ENCODE data around the gene DDX51. TPM values are rescaled to one million over a fixed set of nuclear protein-coding genes. Genes with fewer than 3 reads are reported as not detected.

DDX51 gene, protein sequence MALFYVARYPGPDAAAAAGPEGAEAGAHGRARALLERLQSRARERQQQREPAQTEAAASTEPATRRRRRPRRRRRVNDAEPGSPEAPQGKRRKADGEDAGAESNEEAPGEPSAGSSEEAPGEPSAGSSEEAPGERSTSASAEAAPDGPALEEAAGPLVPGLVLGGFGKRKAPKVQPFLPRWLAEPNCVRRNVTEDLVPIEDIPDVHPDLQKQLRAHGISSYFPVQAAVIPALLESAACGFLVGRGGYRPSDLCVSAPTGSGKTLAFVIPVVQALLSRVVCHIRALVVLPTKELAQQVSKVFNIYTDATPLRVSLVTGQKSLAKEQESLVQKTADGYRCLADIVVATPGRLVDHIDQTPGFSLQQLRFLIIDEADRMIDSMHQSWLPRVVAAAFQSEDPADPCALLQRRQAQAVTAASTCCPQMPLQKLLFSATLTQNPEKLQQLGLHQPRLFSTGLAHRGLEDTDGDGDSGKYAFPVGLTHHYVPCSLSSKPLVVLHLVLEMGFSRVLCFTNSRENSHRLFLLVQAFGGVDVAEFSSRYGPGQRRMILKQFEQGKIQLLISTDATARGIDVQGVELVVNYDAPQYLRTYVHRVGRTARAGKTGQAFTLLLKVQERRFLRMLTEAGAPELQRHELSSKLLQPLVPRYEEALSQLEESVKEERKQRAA
- 10 to 100 TPM in 1 of 2 donors, 1 to 10 TPM in 1; 9.4 to 22.9 TPM for total RNA-seq

DNA sequence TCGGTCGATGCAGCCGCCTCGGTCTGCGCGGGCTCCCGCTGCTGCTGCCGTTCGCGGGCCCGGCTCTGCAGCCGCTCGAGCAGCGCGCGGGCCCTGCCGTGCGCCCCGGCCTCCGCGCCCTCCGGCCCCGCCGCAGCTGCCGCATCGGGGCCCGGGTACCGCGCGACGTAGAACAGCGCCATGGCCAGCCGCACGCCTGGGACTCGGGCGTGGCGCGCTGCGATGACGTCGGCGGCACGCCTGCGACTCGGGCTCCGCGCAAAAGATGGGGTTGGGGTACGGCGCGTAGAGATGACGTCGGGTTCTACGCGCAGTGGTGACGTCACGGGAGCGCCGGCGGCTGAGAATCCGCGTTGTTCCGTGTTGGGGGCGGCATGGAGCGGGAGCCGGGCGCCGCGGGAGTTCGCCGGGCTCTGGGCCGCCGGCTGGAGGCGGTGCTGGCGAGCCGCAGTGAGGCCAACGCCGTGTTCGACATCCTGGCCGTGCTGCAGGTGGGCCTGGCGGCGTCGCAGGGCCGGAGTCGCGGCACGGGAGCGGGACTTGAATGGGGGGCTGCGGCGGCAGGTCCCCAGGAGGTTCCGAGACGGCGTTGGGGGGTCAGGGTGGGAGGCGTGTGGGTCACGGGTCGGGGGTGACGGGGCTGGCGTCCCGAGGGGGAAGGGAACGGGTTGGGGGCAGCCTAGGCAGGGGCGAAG, at the start of gene DDX51, which contains the start of gene NOC4L:
Gene DDX51 (minus strand): TSS at position 205 of the 695 bp plus-strand sequence. CDS start 23 bp downstream, at position 182.
Gene NOC4L (plus strand): TSS at position 343 of the 695 bp plus-strand sequence. CDS start 32 bp downstream, at position 375.
- TF ChIP-seq, protein P1, sequence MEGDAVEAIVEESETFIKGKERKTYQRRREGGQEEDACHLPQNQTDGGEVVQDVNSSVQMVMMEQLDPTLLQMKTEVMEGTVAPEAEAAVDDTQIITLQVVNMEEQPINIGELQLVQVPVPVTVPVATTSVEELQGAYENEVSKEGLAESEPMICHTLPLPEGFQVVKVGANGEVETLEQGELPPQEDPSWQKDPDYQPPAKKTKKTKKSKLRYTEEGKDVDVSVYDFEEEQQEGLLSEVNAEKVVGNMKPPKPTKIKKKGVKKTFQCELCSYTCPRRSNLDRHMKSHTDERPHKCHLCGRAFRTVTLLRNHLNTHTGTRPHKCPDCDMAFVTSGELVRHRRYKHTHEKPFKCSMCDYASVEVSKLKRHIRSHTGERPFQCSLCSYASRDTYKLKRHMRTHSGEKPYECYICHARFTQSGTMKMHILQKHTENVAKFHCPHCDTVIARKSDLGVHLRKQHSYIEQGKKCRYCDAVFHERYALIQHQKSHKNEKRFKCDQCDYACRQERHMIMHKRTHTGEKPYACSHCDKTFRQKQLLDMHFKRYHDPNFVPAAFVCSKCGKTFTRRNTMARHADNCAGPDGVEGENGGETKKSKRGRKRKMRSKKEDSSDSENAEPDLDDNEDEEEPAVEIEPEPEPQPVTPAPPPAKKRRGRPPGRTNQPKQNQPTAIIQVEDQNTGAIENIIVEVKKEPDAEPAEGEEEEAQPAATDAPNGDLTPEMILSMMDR (IDR thresholded peaks at IDR 0.05) = no peak
- peak within 1 kb of the TSS; percentile 98 for H3K4me3 ChIP-seq
- intact Hi-C loops (cut with DNase I) = no loop called here
- H3K27ac ChIP-seq = peak within 1 kb of the TSS; percentile 13
- H3K36me3 ChIP-seq = peaks cover 7% of the 10 kb centered on the region
- H3K27me3 ChIP-seq = no peaks in the 10 kb centered on the region
- DNase-seq = peak; percentile 93
- H3K9ac ChIP-seq (ENCODE audit: low read depth in 2 of 2, low read length in 2 of 2) = peak within 1 kb of the TSS; percentile 86 to 92
- H3K9me3 ChIP-seq = no peaks in the 10 kb centered on the region
- H3K4me1 ChIP-seq = peaks cover 19% of the 10 kb centered on the region

DNA sequence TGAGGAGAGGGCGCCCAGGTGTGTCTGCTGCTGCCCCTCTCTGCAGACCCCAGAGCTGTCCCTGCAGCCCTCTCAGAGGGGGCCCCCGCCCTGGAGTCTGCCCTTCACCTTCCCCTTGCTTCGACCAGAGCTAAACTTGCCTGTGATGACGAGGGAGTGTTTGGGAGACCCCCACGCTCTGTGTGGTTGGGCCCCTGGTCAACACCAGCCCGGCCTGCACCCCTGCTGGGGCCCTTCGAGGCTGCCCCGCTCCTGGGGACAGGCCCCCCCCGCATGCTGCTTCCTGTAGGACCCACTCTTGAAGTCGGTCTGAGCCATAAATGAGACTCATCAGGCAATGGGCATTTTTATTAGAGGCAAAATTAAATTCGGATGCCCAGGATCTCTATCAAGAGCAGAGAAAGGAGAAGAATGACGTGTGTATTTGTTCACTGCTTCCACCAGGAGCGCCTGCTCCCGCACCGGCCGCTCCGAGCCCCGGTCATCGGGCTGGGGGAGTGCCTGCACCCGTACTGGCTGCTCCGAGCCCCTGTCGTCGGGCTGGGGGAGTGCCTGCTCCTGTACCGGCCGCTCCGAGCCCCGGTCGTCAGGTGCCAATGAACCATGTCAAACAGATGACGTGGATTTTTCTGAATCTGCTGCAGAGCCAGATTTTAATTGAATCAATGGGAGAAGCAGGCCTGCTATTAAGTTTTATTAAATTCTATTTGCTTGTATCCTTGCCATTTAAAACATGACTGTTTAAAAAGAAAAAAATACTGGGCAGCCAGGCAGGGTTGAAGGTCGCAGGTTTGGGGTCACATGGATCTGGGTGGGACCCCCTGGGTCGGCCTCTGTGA, 47.8 kb upstream of the DDX51 start:
- no peaks in the 10 kb centered on the region for H3K9me3 ChIP-seq
- TF ChIP-seq, protein P1 (IDR thresholded peaks at IDR 0.05) = no peak
- H3K9ac ChIP-seq (ENCODE audit: low read depth in 2 of 2, low read length in 2 of 2) = no peak overlapping the region
- H3K4me3 ChIP-seq = no peak overlapping the region
- intact Hi-C loops (cut with DNase I) = no loop called here
- H3K4me1 ChIP-seq = peaks cover 6% of the 10 kb centered on the region
- H3K27me3 ChIP-seq = no peaks in the 10 kb centered on the region
- H3K27ac ChIP-seq = no peak overlapping the region
- H3K36me3 ChIP-seq = no peaks in the 10 kb centered on the region
- DNase-seq = no peak

DNA sequence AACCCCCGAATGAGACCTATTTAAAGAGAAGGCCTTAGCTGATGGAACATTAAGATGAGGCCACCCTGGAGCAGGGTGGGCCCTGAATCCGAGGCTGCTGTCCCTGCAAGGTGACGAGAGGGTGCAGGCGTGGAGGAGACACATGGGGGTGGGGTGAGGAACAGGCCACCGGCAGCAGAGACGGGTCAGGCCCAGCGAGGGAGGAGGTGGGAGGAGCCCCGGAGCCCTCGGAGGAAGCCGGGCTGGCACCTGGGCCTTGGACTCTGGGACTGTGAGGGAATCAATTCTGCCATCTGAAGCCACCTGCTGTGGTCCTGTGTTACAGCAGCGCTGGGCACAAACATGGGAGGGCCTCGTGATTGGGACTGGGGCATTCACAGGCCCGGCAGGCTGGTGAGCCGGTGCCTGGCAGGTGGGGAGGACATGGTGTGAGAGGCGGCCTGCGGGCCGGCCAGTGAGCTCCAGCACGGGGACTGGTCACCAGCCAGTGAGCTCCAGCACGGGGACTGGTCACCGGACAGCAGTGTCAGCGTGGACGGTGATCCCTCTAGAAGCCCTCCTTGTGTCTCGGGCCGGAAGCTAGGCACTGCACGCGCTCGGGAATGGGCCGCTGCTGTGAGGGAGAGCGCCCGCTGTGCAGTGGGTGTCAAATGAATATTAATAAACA, 46.8 kb upstream of the DDX51 start:
- no peak for DNase-seq
- no peak overlapping the region for H3K9ac ChIP-seq (ENCODE audit: low read depth in 2 of 2, low read length in 2 of 2)
- no peaks in the 10 kb centered on the region for H3K27me3 ChIP-seq
- no peak overlapping the region for H3K4me3 ChIP-seq
- H3K36me3 ChIP-seq = no peaks in the 10 kb centered on the region
- no peaks in the 10 kb centered on the region for H3K9me3 ChIP-seq
- peaks cover 6% of the 10 kb centered on the region for H3K4me1 ChIP-seq
- TF ChIP-seq, protein P1 (IDR thresholded peaks at IDR 0.05) = no peak
- intact Hi-C loops (cut with DNase I) = no loop called here
- no peak overlapping the region for H3K27ac ChIP-seq

DNA sequence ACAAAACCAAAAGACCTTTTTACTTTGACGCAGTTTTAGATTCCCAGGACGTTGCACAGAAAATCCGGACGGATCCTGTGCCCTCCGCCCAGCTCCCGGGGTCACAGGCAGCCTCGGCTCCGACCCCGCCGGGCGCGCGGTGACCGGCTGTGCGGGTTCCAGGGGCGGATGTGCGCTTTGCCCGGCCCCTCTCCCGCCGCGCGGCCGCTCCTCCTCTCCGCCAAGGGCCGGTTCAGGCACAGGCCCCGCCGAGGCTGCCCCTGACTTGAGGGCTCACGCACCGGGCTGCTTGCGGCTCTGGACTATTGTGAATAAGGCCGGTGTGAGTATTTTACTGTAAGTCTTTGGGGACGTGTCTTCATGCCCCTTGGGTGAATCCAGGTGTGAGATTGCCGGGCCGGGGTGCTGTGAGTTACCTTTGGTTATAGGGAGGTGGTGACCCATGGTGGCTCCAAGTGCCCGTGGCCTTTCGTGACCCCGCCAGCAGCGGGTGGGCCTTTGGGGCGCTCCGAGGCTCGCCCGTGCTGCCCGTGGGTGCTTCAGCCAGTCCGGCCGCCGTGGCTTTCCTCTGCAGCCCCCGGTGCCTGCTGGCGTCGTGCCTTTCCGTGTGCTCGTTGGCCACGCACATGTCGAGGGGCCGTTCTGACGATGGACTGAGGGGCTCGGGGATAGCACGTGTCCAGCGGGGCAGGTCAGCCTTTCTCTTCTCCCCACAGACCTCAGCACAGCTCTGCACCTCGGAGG, 46.1 kb upstream of the DDX51 start:
- TF ChIP-seq, protein P1 (IDR thresholded peaks at IDR 0.05) = no peak
- Histone ChIP-seq H3K4me1 (peaks cover 6% of the 10 kb centered on the region), H3K4me3 (peak overlapping the region; percentile 46), H3K27me3 (no peaks in the 10 kb centered on the region), H3K27ac (peak overlapping the region; percentile 35), H3K9me3 (no peaks in the 10 kb centered on the region), H3K9ac (ENCODE audit: low read depth in 2 of 2, low read length in 2 of 2) (peak overlapping the region; percentile 70 to 74), H3K36me3 (no peaks in the 10 kb centered on the region)
- intact Hi-C loops (cut with DNase I) = no loop called here
- peak; percentile 26 for DNase-seq

Measured in colonic mucosa (tissue), 4 donors.